Measurements from ENCODE around the gene TFAM. TPM values are rescaled to one million over a fixed set of nuclear protein-coding genes. Genes with fewer than 3 reads are reported as not detected.

TFAM gene
- total and polyA plus RNA-seq, 2 of the 8 experiments (the other 6 are each of a cell fraction or from before 2014, with no cell fraction given): 29.3 to 97.3 TPM

DNA sequence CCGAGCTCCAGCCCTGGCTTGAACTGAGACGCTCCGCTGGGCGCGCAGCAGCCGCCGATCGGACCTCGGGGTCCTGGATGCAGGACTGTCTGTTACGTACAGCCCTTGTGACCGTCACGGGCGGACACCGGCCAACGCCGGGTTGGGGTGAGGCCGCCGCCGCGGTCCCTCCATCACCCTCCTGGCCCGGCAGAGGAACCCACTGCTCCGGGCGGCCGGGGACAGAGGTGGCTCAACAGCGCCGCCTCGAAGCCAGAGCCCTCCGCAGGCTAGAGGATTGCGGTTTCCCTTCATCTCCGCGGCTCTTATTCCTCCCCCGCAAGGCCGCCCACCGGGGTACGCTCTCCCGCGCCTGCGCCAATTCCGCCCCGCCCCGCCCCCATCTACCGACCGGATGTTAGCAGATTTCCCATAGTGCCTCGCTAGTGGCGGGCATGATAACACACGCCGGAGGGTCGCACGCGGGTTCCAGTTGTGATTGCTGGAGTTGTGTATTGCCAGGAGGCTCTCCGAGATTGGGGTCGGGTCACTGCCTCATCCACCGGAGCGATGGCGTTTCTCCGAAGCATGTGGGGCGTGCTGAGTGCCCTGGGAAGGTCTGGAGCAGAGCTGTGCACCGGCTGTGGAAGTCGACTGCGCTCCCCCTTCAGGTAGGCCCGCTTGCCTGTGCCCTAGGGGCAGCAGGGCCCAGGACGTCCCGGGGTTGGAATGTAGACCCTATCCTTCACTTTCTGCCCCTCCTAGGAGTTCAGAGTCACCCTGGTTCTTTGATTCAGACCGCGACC, at the start of gene TFAM (continued):
- TF ChIP-seq, protein P1, sequence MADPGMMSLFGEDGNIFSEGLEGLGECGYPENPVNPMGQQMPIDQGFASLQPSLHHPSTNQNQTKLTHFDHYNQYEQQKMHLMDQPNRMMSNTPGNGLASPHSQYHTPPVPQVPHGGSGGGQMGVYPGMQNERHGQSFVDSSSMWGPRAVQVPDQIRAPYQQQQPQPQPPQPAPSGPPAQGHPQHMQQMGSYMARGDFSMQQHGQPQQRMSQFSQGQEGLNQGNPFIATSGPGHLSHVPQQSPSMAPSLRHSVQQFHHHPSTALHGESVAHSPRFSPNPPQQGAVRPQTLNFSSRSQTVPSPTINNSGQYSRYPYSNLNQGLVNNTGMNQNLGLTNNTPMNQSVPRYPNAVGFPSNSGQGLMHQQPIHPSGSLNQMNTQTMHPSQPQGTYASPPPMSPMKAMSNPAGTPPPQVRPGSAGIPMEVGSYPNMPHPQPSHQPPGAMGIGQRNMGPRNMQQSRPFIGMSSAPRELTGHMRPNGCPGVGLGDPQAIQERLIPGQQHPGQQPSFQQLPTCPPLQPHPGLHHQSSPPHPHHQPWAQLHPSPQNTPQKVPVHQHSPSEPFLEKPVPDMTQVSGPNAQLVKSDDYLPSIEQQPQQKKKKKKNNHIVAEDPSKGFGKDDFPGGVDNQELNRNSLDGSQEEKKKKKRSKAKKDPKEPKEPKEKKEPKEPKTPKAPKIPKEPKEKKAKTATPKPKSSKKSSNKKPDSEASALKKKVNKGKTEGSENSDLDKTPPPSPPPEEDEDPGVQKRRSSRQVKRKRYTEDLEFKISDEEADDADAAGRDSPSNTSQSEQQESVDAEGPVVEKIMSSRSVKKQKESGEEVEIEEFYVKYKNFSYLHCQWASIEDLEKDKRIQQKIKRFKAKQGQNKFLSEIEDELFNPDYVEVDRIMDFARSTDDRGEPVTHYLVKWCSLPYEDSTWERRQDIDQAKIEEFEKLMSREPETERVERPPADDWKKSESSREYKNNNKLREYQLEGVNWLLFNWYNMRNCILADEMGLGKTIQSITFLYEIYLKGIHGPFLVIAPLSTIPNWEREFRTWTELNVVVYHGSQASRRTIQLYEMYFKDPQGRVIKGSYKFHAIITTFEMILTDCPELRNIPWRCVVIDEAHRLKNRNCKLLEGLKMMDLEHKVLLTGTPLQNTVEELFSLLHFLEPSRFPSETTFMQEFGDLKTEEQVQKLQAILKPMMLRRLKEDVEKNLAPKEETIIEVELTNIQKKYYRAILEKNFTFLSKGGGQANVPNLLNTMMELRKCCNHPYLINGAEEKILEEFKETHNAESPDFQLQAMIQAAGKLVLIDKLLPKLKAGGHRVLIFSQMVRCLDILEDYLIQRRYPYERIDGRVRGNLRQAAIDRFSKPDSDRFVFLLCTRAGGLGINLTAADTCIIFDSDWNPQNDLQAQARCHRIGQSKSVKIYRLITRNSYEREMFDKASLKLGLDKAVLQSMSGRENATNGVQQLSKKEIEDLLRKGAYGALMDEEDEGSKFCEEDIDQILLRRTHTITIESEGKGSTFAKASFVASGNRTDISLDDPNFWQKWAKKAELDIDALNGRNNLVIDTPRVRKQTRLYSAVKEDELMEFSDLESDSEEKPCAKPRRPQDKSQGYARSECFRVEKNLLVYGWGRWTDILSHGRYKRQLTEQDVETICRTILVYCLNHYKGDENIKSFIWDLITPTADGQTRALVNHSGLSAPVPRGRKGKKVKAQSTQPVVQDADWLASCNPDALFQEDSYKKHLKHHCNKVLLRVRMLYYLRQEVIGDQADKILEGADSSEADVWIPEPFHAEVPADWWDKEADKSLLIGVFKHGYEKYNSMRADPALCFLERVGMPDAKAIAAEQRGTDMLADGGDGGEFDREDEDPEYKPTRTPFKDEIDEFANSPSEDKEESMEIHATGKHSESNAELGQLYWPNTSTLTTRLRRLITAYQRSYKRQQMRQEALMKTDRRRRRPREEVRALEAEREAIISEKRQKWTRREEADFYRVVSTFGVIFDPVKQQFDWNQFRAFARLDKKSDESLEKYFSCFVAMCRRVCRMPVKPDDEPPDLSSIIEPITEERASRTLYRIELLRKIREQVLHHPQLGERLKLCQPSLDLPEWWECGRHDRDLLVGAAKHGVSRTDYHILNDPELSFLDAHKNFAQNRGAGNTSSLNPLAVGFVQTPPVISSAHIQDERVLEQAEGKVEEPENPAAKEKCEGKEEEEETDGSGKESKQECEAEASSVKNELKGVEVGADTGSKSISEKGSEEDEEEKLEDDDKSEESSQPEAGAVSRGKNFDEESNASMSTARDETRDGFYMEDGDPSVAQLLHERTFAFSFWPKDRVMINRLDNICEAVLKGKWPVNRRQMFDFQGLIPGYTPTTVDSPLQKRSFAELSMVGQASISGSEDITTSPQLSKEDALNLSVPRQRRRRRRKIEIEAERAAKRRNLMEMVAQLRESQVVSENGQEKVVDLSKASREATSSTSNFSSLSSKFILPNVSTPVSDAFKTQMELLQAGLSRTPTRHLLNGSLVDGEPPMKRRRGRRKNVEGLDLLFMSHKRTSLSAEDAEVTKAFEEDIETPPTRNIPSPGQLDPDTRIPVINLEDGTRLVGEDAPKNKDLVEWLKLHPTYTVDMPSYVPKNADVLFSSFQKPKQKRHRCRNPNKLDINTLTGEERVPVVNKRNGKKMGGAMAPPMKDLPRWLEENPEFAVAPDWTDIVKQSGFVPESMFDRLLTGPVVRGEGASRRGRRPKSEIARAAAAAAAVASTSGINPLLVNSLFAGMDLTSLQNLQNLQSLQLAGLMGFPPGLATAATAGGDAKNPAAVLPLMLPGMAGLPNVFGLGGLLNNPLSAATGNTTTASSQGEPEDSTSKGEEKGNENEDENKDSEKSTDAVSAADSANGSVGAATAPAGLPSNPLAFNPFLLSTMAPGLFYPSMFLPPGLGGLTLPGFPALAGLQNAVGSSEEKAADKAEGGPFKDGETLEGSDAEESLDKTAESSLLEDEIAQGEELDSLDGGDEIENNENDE (IDR thresholded peaks at IDR 0.05; ENCODE audit: insufficient replicate concordance, low read length): no peak
- TF ChIP-seq BCL11A (IDR thresholded peaks at IDR 0.05; ENCODE audit: low read depth in 2 of 2, low read length in 2 of 2) (no peak), NANOG (IDR thresholded peaks at IDR 0.05; ENCODE audit: insufficient read depth, low read depth, low read length, poor library complexity, severe bottlenecking) (no peak), ATF3 (IDR thresholded peaks at IDR 0.05; ENCODE audit: insufficient read depth, low read depth, low read length) (no peak), CEBPB (IDR thresholded peaks at IDR 0.05; ENCODE audit: low read depth, low read length) (no peak), CHD1 (IDR thresholded peaks at IDR 0.05; ENCODE audit: low read depth, low read length) (no peak), POU5F1 (IDR thresholded peaks at IDR 0.05; ENCODE audit: low read depth, low read length) (no peak), ASH2L (IDR thresholded peaks at IDR 0.05; ENCODE audit: low read length) (peak; percentile 93), HDAC6 (IDR thresholded peaks at IDR 0.05; ENCODE audit: low read depth, low read length) (no peak)

Data from H1 (cell line).